ENCODE measurements around the gene PRDX2.

PRDX2 gene

DNA sequence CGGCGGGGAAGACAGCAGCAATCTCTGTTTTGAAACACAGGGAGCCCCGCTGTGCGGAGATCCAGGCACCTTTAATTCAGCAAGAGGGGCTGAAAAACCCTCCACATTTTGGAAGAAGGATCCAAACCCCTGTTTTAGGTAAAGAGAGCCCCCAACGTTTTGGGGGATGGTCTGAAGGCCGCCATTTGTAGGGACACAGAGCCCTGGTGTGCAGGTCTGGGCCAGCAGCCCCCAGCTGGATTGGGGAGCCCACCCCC, 22.8 kb downstream of the PRDX2 start:
- DNase-seq: no peak

DNA sequence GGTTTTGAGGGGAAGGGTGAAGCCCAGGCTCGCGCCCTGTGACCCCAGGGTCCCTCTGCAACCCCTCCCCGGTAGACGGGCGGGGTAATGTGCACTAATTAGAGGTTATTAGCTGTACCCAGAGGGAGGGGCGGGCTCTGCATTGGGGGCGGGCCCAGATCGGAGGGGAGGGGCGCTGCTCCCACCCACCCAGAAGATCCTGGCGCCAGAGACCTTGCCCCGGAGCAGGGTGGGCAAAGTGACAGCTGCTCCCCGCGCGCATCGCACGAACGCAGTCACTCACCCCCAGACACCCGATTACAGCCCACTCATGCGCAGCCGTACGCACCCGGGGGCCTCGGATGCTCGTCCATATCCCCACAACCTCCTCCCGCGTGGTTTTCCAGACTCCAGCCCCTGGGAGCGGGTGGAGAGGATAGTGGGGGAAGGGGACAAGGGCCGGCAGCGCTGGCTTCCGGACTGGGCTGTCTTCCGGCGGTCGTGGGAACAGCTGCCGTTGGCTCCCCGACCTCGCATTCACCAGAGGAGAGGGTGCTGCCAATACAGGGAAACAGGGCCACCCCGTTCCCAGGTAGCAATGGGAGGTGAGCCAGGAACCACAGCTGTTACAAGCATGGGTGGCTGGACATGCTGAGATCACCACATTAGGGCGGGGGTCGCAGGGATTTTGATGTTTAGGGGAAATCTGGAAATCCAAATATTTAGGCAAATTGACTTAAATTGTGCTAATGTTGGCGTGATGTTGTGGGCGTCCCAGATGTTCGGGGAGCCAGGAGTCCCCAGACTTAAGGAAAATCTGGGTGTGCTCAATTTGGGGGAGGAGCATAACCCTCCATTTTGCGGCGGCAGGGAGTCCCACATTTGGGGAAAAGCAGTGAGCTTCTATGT, 23.3 kb downstream of the PRDX2 start:
- peak; percentile 51 for DNase-seq

- DNase-seq: peak; percentile 84
Observed at GRCh38 chr19:12777217-12778016, 24.2 kb downstream of the PRDX2 start.

- DNase-seq: peak; percentile 28
Observed at GRCh38 chr19:12774588-12775555, 26.7 kb downstream of the PRDX2 start, which contains the start of gene HOOK2. Gene HOOK2, minus strand, starts transcription at chr19:12775552. Its CDS starts 103 bp downstream, at chr19:12775449.

- DNase-seq: no peak
Observed at GRCh38 chr19:12773571-12773970, 28.0 kb downstream of the PRDX2 start.

DNA sequence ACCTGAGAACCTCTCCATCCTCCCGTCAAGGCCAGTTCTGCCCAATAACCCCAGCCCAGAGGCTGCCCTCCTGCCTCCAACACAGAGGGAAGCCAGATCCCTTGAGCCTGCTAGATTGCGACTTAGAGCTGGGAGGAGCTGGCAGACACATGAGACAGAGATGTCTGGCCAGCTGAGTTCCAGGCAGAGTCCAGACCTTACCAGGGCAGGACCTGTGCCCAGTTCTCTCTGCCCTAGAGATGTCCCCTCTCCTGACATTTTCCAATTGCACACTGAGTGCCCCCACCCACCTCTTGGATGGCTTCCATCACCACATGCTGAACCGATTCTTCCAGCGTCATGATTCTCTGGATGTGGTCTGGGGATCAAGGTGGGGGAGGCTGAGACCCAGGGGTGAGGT, 29.3 kb downstream of the PRDX2 start:
- no peak for DNase-seq

DNA sequence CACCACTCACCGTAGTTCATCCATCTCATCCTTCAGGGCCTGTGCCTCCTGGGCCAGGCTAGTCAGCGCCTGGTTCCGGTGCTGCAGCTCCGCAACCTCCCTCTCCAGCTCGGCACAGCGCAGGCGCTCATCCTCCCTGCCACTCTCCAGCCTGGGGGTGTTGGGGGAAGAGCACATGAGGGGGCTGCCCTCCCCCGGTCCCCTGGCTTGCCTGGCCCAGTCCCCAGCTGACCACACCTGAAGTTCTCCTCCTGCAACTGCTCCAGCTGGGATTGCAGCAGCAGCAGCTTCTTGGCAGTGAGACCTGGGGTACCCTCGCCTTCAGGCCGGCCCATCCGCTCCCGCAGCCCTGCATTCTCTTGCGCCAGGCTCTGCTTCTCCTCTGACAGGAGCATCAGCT, 30.7 kb downstream of the PRDX2 start:
- no peak for DNase-seq

DNA sequence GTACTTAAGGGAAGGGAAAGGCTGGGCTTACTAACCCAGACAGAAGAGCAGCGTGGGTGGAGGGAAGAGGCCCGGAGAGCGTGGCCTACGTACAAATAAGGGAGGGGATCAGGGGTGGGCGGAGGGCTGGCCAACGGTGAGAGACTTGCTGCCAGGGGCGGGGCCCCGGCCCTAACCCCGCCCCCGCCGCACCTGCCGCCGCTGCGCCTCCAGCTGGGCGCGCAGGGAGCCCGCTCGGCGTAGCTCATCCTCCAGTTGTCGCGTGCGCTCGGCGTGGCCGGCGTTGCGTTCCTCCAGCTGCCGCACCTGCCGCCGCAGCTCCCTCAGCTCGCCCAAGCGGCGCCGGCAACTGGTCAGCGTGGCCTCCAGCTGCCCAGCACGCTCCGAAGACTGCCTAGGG, 31.9 kb downstream of the PRDX2 start:
- DNase-seq: peak; percentile 73

- DNase-seq: no peak
Observed at GRCh38 chr19:12767666-12768065, 33.9 kb downstream of the PRDX2 start.

- DNase-seq: no peak
Observed at GRCh38 chr19:12767150-12767549, 34.5 kb downstream of the PRDX2 start.

GRCh38 chr19:12766051-12766521, 35.5 kb downstream of the PRDX2 start:
- DNase-seq: no peak

GRCh38 chr19:12764698-12765097, 36.9 kb downstream of the PRDX2 start:
- DNase-seq: no peak

GRCh38 chr19:12763100-12763499, 38.5 kb downstream of the PRDX2 start:
- no peak for DNase-seq

GRCh38 chr19:12759686-12760085, 41.9 kb downstream of the PRDX2 start:
- no peak for DNase-seq

DNA sequence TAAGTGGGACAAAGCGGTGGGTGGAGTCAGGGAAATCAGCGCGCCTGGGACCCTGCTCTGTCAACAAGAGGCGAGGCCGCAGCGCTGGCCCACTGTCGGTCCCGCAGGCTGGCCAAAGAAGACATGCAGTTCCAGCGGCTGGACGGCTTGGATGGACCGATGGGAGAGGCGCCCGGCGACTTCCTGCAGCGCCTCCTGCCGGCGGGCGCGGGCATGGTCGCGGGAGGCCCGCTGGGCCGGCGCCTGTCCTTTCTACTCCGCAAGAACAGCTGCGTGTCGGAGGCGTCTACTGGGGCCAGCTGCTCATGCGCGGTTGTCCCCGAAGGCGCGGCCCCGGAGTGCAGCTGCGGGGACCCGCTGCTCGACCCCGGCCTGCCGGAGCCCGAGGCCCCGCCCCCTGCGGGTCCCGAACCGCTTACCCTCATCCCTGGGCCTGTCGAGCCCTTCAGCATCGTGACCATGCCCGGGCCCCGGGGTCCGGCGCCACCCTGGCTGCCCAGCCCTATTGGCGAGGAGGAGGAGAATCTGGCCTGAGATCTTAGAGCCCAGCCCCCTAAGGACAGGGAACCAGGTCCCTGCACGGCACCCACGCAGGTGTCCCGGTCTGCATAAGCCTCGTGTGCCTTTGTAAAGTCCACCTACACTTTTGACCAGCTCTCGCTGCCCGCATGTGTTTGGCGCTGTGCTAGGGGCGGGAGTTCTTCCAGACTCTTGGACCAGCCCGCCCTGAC, 43.9 kb downstream of the PRDX2 start:
- peak; percentile 71 for DNase-seq

DNA sequence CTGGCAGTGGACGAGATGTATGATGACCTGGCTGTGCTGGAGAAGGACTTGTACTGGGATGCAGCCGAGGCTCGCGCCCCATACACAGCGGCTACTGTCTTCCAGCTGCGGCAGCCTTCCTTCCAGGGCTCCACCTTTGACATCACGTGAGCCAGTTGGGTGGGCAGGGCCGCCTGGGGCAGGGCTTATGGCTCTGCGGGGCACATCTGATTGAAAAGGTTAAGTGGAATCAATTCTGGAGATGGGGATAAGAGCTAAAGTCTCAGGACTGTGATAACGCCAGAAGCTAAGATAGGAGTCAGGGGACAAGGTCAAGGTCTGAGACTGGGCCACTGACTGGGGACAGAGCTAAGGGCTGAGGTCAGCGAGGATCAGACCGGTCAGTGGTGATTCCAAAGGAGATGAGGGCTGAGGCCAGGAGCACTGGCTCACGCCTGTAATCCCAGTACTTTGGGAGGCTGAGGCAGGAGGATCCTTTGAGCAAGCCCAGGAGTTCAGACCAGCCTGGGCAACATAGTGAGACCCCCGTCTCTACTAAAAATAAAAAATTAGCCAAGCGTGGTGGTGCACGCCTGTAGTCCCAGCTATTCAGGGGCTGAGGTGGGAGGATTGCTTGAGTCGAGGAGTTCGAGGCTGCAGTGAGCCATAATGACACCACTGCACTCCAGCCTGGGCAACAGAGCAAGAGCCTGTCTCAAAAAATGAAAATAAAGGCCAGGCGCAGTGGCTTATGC, 45.3 kb downstream of the PRDX2 start:
- no peak for DNase-seq

- DNase-seq: no peak
Observed at GRCh38 chr19:12754465-12755196, 47.0 kb downstream of the PRDX2 start.

DNA sequence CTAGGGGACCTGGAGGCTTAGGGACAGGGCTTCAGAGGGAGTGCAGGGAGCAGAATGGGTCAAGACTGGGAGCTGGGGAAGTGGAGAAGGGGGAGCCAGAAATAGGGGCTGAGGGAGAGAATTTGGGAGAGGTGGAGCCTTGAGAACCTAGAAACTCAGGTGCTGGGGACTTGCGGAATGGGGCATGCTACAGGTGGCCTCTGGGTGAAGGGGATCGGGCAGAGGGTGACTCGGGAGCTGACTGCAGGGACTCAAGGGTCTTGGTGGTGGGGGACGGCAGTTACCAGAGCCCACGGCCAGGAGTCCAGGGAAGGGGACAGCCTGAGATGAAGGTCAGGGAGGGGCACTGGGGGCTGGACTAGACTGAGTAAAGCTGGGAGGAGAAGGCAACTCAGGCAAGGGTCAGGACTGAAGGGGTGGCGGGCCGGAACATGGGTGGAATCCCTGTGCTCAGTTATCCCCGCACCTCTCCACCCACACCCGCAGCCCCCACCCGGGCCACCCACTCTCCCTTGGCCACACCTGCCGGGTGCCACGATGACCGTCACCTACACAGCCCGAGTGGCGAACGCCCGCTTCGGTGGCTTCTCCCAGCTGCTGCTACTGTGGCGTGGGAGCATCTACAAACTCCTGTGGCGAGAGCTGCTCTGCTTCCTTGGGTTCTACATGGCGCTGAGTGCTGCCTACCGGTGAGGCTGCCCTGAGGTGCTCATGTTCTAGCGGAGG, 49.4 kb downstream of the PRDX2 start:
- DNase-seq: no peak

DNA sequence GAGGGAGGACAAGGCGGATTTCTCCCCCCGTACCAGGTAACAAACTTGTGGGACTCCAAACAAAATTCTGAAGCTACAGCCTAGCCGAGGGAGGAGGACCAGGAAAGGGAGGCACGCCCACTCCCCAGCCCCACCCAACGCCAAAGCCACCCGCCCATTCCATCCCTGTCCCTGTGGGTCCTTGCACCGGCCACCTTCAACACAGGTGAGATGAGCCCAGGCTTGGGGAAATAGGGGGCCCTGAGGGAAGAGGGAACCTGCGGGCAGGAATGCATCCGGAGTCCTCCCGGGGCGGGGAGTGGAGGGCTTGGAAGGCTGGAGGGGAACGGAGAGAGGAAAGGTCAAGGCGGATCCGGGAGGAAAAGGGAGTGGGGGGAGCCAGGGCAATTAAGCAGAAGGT, 50.0 kb downstream of the PRDX2 start, which contains the start of gene BEST2:
TSS of gene BEST2 (plus strand) at position 157 of the 400 bp plus-strand sequence. CDS start 802 bp downstream, outside the sequence.
- no peak for DNase-seq

DNA sequence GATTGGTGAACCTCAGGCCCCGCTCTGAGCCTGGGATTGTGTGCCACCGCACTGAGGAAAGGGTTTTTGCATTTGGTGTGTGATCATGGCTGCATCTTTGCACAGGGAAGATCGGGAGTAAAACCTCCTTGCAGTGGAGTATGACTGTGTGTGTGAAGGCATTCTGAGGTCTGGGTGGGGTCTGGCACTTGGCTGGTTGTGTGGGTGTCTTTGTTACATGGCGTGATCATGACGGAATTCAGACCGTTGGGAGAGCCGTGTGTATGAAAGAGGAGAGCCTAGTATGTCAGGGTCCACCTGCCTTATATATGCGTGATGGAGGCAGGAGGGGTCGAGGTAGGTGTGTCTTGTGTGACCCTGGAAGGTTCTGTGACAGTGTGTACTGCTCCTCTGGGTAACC, 50.7 kb downstream of the PRDX2 start:
- DNase-seq: no peak
